Breast epithelium (tissue), 3 donors: ENCODE results near the gene LHFPL3.

Experiments used
- CTCF ChIP-seq, 3 donors: fragments of 450-650 bp; IDR thresholded peaks; one replicate each; pipeline ENCODE4 v1.5.1; 2016 to 2017; ENCODE audit warnings: antibody characterized with exemption in 3 of 3, mild to moderate bottlenecking in 3 of 3, moderate library complexity in 3 of 3
- POLR2A ChIP-seq: fragments of 450-650 bp; IDR thresholded peaks from one replicate; pipeline ENCODE4 v1.6.1; 2016; ENCODE audit warnings: antibody characterized with exemption, mild to moderate bottlenecking, moderate library complexity

GRCh38 chr7:104643587-104644217 is 315.3 kb downstream of the LHFPL3 start:
- no peak for TF ChIP-seq CTCF (IDR thresholded peaks at IDR 0.05)
- no peak for TF ChIP-seq POLR2A
